SK-N-MC (cell line): Measurements from ENCODE around the gene GABPB1.

Experiments
- EZH2 ChIP-seq: fragments of 200-600 bp; sonication (generic); IDR thresholded peaks from one replicate; pipeline ENCODE4 v1.6.1; 2017; ENCODE audit warnings: antibody characterized with exemption
- POLR2AphosphoS5 ChIP-seq: IDR thresholded peaks from 2 replicates; pipeline ENCODE4 v1.6.1; 2012; ENCODE audit warnings: mild to moderate bottlenecking, low read depth, low read length, borderline replicate concordance

- TF ChIP-seq EZH2 (no peak), POLR2AphosphoS5 (no peak)
Measured at GRCh38 chr15:50244153-50244552, 110.8 kb downstream of the GABPB1 start.
